HG03575 (cell line): ENCODE data around the gene MACROH2A2.
"Not testable (repeated sequence)": the region's sequence is repeated elsewhere in the genome, so short reads cannot be mapped to it uniquely, and the experiment has no call there.

ENCODE experiments used
- ATAC-seq: cut with Tn5 transposase; IDR thresholded peaks from one replicate; pipeline ENCODE4 v1.9.1; 2021; ENCODE audit not compliant: unreplicated experiment, insufficient number of reproducible peaks, low FRiP score; ENCODE audit errors: extremely low read depth

Gene MACROH2A2

DNA sequence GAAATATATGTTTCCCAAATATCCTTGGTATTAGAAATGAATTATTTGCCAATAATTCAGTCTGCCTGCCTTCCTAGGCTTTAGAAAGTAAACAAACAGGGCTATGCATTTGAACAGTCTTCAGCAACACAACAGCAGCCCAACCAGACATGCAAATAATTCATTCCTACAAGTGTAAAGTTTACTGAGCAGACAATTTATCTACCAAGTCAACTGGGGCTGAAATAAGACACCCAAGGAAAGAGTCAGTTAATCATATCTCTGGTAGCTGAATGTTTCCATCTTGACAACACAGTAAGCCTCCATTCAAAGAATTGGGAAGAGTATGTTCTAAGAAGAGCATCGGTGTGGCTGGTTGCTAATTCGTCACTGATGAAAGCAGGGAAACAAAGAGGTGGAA lies 41.6 kb downstream of the MACROH2A2 start:
- no peak for ATAC-seq

DNA sequence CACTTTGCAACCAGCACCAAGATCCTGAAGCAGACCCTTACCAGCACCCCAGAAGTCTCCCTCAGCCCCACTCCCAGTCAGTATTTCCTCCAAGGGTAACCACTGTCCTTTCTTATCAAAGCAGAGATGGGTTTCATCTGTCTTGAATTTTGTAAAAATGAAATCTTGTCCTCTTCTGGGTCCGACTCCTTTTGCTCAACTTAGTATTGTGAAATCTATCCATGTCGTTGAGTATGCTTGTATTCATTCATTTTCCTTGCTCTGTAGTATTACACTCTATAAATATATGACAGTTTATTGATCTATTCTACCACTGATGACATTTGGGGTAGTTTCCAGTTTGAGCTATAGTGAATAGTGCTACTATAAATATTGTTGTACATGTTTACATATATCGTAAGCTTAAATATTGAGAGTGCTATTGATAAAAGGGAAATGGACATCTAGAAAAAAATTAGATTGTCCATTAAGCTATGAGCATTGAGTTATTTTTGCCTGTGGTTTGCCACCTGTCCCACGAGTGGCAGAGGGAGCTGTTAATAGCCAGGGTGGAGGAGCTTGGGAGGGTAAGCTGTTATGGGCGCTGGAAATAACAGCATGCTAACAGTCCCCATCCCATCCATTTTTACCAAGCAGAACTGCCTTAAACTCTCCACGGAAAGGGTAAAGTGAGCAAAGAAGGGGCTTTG lies 43.5 kb downstream of the MACROH2A2 start:
- ATAC-seq = no peak

DNA sequence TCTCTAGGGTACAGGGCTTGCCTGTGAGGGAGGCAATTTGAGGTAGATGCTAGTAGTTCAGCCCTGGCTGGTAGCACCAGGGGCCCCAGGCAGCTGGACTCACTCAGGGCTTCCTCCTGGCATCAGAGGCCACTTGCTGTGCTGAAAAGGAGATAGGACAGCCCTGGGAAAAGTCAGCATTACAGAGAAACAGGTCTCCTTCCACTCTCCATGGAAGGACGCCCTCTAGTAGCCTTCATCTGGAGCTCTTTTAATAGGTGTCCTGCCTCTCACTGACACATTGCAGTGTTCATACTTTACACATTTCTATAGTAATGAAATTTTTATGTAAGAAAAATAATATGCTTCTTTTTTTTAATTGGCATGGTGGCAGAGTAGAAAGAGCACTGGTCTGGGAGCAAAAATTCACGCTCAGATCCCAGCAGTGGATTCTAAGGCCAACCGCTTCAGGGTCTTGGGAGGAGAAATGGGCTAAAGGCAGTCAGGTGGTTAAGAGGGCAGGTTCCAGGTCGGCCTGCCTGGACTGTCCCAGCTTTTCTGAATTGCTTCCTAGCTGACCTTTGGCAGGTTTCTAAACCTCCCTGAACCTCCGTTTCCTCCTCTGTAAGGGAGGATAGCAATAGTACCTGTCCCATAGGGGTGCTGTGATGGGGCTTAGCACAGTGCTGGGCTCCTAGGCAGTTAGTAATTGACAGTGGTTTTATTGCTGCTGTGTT lies 44.2 kb downstream of the MACROH2A2 start:
- no peak for ATAC-seq

GRCh38 chr10:70097459-70097858 lies 44.8 kb downstream of the MACROH2A2 start:
- ATAC-seq = no peak

- ATAC-seq = no peak
These were observed 45.6 kb downstream of the MACROH2A2 start for GRCh38 chr10:70098271-70098670.

GRCh38 chr10:70101068-70101562 lies 48.5 kb downstream of the MACROH2A2 start:
- not testable (repeated sequence) for ATAC-seq

GRCh38 chr10:70101668-70102067 lies 49.0 kb downstream of the MACROH2A2 start:
- ATAC-seq = no peak

DNA sequence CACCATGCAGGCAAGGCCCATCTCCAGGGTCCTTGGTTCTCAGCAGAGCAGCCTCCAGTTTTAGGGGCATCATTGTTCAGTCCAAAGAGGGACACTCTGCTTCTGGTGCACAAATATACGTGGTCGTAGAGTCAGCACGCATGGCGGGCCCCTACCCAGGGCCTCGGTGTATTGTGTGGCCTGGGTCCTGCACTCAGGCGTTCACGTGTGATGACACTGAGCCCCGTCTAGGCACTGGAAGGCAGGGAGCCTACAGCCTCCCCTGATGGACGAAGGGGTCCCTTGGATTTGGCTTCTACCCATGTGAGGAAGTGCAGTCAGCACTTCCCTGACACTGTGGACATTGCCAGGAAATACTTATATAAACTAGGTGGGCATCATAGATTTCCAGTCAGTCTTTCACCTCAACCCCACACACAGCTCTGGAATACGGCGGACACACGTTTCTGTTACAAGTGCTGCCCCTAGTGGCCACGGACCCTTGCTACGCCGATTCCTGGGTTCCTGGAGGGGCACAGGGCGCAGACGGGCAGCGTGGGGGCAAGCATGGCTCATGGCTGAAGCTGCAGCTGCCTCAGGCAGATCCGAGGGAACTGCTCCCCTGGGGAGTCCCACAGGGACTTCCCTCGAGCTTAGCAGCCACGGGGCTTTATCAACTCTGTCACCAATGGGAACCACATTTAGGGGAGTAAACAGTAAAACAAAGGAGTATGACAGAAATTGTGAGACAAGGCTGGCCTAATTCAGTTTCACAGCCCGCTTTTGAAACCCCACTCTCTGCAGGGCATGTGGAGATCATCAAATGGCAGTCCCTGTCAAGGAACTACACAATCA lies 54.5 kb downstream of the MACROH2A2 start:
- ATAC-seq = no peak

GRCh38 chr10:70109064-70109729 lies 56.6 kb downstream of the MACROH2A2 start:
- no peak for ATAC-seq

DNA sequence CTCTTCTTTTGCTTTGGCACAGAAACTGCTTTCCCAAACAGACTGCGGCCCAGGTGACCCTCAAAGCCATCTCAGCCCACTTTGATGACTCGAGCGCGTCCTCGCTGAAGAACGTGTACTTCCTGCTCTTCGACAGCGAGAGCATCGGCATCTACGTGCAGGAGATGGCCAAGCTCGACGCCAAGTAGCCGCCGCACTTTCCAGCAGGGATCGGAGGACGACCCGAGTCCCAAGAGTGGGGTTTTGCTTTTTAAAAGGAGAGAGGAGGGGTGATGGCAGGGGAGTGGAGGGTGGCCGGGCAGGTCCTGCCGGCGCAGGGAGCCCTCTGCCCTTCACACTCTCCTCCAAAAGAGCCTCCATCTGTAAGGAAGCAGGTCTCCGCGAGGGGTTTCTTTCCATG lies 58.9 kb downstream of the MACROH2A2 start:
- ATAC-seq = no peak

GRCh38 chr10:70112071-70112470 lies 59.4 kb downstream of the MACROH2A2 start:
- ATAC-seq = no peak

GRCh38 chr10:70114902-70115301 lies 62.3 kb downstream of the MACROH2A2 start:
- ATAC-seq = no peak

DNA sequence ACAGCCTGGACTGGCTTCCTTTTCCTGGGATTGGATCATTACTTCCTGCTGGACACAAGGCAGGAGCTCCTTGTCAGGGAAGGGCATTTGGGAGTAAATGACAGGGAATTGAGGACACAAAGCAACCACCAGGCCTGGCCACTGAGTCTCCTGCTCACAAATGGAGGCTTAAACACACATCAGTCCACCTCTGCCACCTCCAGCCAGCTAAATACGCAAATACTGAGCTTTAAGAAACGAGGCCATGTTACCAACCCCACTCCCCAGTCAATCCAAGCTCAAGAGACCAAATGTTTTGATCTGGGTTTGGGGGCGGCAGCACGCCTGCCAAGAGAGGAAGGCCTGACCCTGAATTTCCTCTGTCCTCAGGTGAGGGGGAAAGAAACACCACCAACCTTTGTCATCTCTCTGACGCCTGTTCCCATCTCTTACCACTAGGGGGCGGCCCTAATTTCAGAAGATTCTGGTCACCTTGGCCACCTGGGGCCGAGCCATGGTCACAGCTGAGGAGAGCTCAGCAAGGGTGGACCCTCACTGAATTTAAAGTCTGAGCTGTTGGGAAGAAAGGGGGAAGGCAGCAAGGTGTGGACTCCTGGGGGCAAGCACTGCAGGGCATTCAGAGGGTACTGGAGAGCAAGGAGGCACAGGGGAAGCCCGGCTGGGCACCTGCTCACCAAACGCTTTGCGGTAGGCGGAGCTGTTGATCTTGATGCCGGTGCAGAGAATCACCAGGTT lies 63.5 kb downstream of the MACROH2A2 start:
- ATAC-seq = no peak

GRCh38 chr10:70117646-70118045 lies 65.0 kb downstream of the MACROH2A2 start:
- no peak for ATAC-seq

GRCh38 chr10:70118196-70118595 lies 65.5 kb downstream of the MACROH2A2 start:
- ATAC-seq = no peak

GRCh38 chr10:70119197-70119596 lies 66.6 kb downstream of the MACROH2A2 start:
- no peak for ATAC-seq

GRCh38 chr10:70119623-70120022 lies 67.0 kb downstream of the MACROH2A2 start:
- ATAC-seq = no peak

- ATAC-seq = no peak
These were observed 67.8 kb downstream of the MACROH2A2 start for GRCh38 chr10:70120417-70120816.
